ENCODE data around the gene UBALD1.

Gene UBALD1

GRCh38 chr16:4614571-4615383 lies at the start of gene UBALD1:
Gene UBALD1, minus strand, starts transcription at chr16:4614888. Its CDS starts 91 bp downstream, at chr16:4614797.
- ATAC-seq (replicated peaks): peak; percentile 68 to 74

DNA sequence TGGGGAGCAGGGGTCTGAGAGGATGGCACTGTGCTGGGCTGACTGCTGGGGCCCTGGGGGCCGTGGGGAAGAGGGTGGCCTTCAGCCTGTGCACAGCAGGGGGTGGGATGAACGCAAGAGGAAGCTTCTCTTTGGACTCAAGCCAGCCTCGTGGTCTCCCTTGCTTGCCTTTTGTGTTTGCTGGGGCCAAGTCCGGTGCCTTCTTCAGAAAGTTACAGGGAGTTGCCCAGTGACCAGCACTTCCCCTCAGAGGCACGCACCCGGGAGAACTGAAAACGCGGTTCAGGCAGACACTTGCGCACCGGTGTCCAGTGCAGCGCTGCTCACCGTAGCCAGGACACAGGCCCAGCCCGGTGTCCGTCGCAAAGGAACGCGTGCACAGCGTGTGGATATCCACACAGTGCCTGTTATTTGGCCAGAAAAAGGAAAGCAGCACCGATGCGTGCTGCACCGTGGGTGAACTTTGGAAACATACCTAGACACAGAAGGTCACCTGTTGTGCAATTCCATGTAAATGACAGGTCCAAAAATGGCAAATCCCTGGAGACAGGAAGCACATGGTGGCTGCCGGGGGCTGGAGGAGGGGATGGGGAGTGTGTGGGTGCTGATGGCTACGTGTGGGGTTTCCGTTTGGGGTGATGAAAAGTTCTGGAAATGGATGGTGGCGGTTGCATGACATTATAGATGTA lies 49.2 kb upstream of the UBALD1 start:
- DNase-seq: peak; percentile 67
- peak; percentile 62 to 77 for ATAC-seq (replicated peaks)
- peak overlapping the region; percentile 67 to 75 for H3K4me3 Mint-ChIP-seq
- H3K36me3 Mint-ChIP-seq: peaks cover 40 to 48% of the 10 kb centered on the region in 2 donors
- no peaks in the 10 kb centered on the region for H3K9me3 Mint-ChIP-seq
- H3K4me1 Mint-ChIP-seq: peaks cover 42 to 58% of the 10 kb centered on the region in 2 donors
- no peaks in the 10 kb centered on the region for H3K27me3 Mint-ChIP-seq
- H3K27ac Mint-ChIP-seq: peak overlapping the region; percentile 93

More at GRCh38 chr16:4614571-4615383, at the start of gene UBALD1:
- peak; percentile 86 for DNase-seq
- Mint-ChIP-seq H3K27me3 (no peaks in the 10 kb centered on the region), H3K4me1 (peaks cover 21 to 40% of the 10 kb centered on the region in 2 donors), H3K36me3 (peaks cover 1 to 4% of the 10 kb centered on the region in 2 donors), H3K9me3 (peaks cover 0 to 1% of the 10 kb centered on the region in 2 donors), H3K27ac (peak within 1 kb of the TSS; percentile 97), H3K4me3 (peak within 1 kb of the TSS; percentile 91 to 94)

- Mint-ChIP-seq H3K36me3 (peaks cover 45 to 52% of the 10 kb centered on the region in 2 donors), H3K9me3 (no peaks in the 10 kb centered on the region), H3K4me1 (peaks cover 45 to 62% of the 10 kb centered on the region in 2 donors), H3K4me3 (peak overlapping the region; percentile 67 to 75), H3K27me3 (no peaks in the 10 kb centered on the region), H3K27ac (peak overlapping the region; percentile 93)
- DNase-seq: no peak
- ATAC-seq (replicated peaks): no peak
Measured at GRCh38 chr16:4663465-4663776, 48.7 kb upstream of the UBALD1 start.

GRCh38 chr16:4661661-4662060 lies 47.0 kb upstream of the UBALD1 start:
- Mint-ChIP-seq H3K27me3 (no peaks in the 10 kb centered on the region), H3K27ac (peak overlapping the region; percentile 62), H3K9me3 (no peaks in the 10 kb centered on the region), H3K36me3 (peaks cover 48 to 59% of the 10 kb centered on the region in 2 donors), H3K4me1 (peaks cover 45 to 62% of the 10 kb centered on the region in 2 donors), H3K4me3 (peak overlapping the region in 1 of 2 donors; percentile 3)
- DNase-seq: no peak
- ATAC-seq (replicated peaks): no peak

DNA sequence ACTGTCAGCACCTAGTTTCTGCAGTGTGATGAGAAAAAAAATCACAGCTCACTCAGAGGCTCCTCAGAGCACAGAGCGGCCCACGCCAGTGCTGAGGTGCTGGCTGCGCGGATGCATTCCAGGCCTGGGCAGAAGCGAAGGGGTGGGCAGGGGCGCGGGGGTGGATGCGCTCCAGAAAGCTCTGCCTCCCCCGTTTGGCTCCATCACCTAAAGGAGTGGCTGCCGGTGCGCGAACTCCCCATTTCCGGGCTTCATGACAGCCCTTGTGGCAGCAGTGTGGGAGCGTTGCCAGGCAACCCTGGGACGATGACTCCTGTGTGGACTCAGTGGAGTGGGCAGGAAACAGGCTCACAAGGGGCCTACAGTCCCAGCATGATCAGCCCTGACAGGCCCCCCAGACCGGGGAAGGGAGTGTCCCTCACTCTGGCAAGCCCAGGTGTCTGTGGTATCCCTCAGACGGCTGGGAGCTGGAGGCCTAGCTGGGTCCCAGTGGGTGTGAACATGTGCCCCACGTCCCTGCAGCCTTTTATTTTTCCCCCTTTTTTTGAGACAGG lies 45.8 kb upstream of the UBALD1 start:
- Mint-ChIP-seq H3K4me3 (no peak overlapping the region), H3K27ac (peak overlapping the region; percentile 56), H3K4me1 (peaks cover 45 to 62% of the 10 kb centered on the region in 2 donors), H3K9me3 (no peaks in the 10 kb centered on the region), H3K27me3 (no peaks in the 10 kb centered on the region), H3K36me3 (peaks cover 51 to 59% of the 10 kb centered on the region in 2 donors)
- peak; percentile 5 to 63 for ATAC-seq (replicated peaks)
- peak; percentile 59 for DNase-seq

DNA sequence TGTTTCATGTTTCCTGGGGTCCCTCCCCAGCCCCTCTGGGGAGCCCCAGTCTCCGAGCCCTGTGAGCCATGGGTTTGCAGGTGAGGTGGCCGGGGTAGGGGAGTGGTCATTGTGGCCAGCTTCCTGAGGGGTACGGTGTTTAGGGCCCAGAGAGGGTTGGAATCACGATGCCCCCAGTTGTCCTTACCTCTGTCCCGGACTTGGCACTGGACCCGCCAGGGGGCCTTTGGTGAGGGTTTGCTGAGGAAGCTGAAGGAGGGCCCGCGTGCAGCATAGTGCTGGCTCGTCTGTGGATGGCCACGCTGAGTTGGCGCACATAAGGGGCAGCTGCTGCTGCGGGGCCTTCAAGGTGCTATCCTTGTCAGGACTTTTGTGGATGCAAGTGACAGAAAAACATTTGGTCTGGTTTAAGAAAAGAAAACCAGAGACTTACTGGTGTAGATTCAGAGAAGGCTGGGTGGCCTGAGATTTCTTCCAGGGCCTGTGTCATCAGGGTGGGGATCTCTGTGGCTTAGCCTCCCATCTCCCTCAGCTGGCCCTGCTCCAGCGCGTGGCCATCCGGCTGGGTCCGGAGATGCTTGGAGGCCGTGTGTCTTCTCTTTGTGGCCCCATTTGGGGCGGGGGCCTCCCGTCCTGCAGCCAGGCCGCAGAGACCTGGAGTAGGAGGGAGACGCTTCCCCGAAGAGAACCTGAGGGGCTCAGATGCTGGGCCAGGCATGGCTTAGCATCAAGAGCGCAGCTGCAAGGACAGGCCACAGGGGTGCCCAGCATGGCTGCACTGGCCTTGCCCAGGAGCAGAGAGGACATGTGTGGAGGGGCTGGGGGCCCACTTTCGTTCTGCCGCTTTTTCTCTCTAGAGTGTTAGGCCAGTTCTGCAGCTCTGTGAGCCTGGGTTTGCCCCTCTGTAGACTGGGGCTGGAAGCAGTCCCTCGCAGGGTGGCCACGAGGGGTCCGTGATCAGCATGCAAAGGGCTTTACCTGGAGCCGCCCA lies 45.0 kb upstream of the UBALD1 start:
- peaks cover 41 to 55% of the 10 kb centered on the region in 2 donors for H3K4me1 Mint-ChIP-seq
- peaks cover 53 to 55% of the 10 kb centered on the region in 2 donors for H3K36me3 Mint-ChIP-seq
- H3K4me3 Mint-ChIP-seq: no peak overlapping the region
- ATAC-seq (replicated peaks) (no peak), DNase-seq (no peak)
- H3K27me3 Mint-ChIP-seq: no peaks in the 10 kb centered on the region
- no peaks in the 10 kb centered on the region for H3K9me3 Mint-ChIP-seq
- no peak overlapping the region for H3K27ac Mint-ChIP-seq

DNA sequence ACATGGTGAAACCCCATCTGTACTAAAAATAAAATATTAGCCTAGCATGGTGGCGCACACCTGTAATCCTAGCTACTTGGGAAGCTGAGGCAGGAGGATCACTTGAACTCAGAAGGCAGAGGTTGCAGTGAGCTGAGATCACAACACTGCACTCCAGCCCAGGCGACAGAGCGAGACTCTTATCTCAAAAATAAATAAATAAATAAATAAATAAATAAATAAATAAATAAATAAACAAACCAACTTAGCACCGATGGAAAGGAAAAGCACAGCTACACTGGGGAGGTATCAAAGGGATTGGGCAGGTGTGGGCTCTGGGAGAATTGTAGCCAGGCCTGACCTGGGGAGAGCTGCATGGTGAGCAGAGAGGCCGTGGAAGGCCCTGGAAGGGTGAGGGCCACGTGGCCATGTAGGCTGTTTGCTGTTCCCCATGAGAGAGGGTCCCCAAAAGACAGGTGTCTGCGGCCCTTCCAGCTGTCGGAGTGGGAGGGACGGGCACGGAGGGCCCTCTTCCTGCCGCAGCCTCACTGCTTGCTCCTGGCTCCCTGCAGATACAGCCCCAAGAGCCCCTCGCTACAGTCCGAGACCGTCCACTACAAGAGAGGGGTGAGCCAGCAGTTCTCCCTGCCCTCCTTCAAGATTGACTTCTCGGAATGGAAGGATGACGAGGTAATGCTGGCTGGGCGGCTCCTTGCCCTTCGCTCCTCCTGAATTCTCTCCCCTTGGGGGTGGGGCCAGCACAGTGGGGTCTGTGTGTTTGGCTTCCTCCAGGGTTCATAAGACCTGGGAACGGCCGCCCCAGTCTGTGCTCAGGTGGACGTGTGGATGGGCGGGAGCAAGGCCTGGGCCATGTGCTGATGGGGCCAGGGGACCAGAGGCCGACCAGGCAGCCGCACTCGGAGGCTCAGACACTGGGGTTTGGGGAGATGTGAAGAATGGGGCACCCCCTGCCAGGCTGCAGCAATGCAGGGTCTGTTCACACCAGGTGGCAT lies 42.3 kb upstream of the UBALD1 start:
- no peak for ATAC-seq (replicated peaks)

GRCh38 chr16:4656221-4656620 lies 41.5 kb upstream of the UBALD1 start:
- peaks cover 31 to 47% of the 10 kb centered on the region in 2 donors for H3K4me1 Mint-ChIP-seq
- no peak for DNase-seq
- no peak for ATAC-seq (replicated peaks)
- H3K9me3 Mint-ChIP-seq: no peaks in the 10 kb centered on the region
- H3K4me3 Mint-ChIP-seq: no peak overlapping the region
- peaks cover 49 to 59% of the 10 kb centered on the region in 2 donors for H3K36me3 Mint-ChIP-seq
- H3K27me3 Mint-ChIP-seq: no peaks in the 10 kb centered on the region
- H3K27ac Mint-ChIP-seq: no peak overlapping the region

More for the DNA sequence above, 42.3 kb upstream of the UBALD1 start:
- no peaks in the 10 kb centered on the region for H3K27me3 Mint-ChIP-seq
- peaks cover 50 to 51% of the 10 kb centered on the region in 2 donors for H3K36me3 Mint-ChIP-seq
- H3K27ac Mint-ChIP-seq: no peak overlapping the region
- H3K9me3 Mint-ChIP-seq: no peaks in the 10 kb centered on the region
- peaks cover 26 to 45% of the 10 kb centered on the region in 2 donors for H3K4me1 Mint-ChIP-seq
- DNase-seq: no peak
- H3K4me3 Mint-ChIP-seq: peak overlapping the region in 1 of 2 donors; percentile 14

DNA sequence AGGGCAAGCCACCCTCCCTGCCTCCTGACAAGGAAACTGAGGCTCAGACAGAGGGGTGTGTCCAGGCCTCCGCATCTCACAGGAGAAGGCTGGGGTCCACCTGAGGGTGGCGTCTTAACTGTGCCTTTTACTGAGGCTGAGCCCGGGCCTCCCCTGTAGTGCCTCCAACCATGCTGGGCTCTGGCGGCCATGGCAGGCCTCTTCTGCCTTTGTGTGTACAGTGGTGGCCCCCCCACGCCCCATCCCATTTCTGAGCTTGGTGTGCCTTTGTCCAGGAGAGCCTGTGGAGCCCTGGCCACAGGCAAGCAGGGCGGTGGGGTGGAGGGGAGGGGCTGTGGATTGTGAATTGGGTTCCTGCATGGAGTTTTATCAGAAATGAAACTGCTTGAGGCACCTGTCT lies 41.1 kb upstream of the UBALD1 start:
- Mint-ChIP-seq H3K27ac (no peak overlapping the region), H3K9me3 (no peaks in the 10 kb centered on the region), H3K36me3 (peaks cover 49 to 63% of the 10 kb centered on the region in 2 donors), H3K4me1 (peaks cover 29 to 47% of the 10 kb centered on the region in 2 donors), H3K27me3 (no peaks in the 10 kb centered on the region), H3K4me3 (no peak overlapping the region)
- DNase-seq: no peak
- ATAC-seq (replicated peaks): no peak

- Mint-ChIP-seq H3K36me3 (peaks cover 51 to 69% of the 10 kb centered on the region in 2 donors), H3K4me1 (peaks cover 29 to 46% of the 10 kb centered on the region in 2 donors), H3K4me3 (no peak overlapping the region), H3K27ac (peak overlapping the region; percentile 9), H3K9me3 (no peaks in the 10 kb centered on the region), H3K27me3 (no peaks in the 10 kb centered on the region)
- ATAC-seq (replicated peaks): no peak
- no peak for DNase-seq
Measured at GRCh38 chr16:4654964-4655590, 40.4 kb upstream of the UBALD1 start.

DNA sequence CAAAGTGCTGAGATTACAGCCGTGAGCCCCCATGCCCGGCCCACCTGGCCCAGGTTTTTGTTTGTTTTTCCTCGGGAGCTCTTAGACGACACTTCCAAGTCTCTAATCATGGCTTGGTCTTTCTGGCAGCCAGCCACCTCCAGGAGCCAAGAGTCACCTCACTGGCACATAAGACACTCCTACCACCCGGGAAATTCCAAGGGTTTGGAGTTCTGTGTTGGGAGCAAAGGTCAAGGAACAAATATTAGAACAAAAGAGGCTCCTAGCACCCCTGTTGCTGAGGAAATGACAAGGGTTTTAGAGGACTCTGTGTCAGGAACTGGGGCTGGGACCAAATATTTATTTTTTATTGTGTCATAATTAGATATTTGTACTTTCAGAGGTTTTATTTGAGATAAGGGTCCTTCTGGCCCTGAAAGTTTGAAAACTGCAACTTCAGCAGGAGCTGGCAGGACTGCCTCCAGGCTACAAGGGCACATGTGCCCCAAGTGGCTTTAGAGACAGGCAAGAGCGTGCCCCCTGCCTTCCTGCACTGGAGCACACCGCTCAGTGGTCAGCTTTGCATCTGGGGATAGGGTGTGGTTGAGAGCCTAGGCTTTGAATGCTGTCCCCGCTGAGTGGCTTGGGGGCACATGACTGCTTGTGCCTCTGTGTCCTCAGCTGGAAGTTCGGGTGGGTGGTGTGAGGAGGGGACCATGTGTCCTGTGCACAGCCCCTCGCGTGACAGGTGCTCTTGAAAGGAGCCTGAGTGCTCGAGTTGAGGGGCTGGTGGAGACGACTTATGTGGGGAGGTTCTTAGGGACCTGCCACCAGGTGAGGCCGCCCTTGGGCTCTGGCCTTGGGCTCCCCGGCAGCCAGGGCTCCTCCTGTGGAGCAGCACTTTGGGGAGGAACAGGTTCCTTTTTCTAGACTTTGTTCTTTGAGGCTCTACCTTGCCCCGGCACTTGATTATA lies 39.6 kb upstream of the UBALD1 start:
- no peak for DNase-seq
- no peak overlapping the region for H3K4me3 Mint-ChIP-seq
- peaks cover 51 to 70% of the 10 kb centered on the region in 2 donors for H3K36me3 Mint-ChIP-seq
- no peaks in the 10 kb centered on the region for H3K9me3 Mint-ChIP-seq
- H3K27ac Mint-ChIP-seq: no peak overlapping the region
- peaks cover 29 to 44% of the 10 kb centered on the region in 2 donors for H3K4me1 Mint-ChIP-seq
- H3K27me3 Mint-ChIP-seq: no peaks in the 10 kb centered on the region
- no peak for ATAC-seq (replicated peaks)
